NCI-H1930 (cell line): ENCODE measurements around the gene CSRNP2.
"Not testable (repeated sequence)": the region's sequence is repeated elsewhere in the genome, so short reads cannot be mapped to it uniquely, and the experiment has no call there.

ENCODE experiments used
- DNase-seq, 2 experiments: peaks; one replicate each; lab custom pipeline; 2025; lab: John Stamatoyannopoulos, UW

The CSRNP2 gene

GRCh38 chr12:51078346-51078745 is 5.0 kb downstream of the CSRNP2 start:
- DNase-seq, result not testable (repeated sequence)

- no peak for DNase-seq
These were observed 5.5 kb downstream of the CSRNP2 start for GRCh38 chr12:51077930-51078329.

GRCh38 chr12:51076236-51076930 is 7.0 kb downstream of the CSRNP2 start:
- no peak for DNase-seq

DNA sequence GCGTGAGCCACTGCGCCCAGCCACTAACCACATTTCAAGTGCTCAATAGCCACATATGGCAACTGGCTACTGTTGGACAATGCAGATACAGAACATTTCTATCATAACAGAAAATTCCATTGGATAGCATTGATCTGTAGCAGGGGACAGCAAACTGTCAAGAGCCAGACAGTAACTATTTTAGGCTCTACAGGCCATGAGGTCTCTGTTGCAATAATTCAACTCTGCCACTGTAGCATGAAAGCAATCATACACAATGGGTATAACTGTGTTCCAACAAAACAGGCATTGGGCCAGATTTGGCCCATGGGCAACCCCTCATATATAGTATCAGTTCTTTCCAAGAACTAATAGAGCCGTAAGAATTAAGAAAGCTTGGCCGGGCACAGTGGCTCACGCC is 8.0 kb downstream of the CSRNP2 start:
- DNase-seq, result no peak

- DNase-seq, result no peak
These were observed 11.7 kb downstream of the CSRNP2 start for GRCh38 chr12:51071663-51072062.

DNA sequence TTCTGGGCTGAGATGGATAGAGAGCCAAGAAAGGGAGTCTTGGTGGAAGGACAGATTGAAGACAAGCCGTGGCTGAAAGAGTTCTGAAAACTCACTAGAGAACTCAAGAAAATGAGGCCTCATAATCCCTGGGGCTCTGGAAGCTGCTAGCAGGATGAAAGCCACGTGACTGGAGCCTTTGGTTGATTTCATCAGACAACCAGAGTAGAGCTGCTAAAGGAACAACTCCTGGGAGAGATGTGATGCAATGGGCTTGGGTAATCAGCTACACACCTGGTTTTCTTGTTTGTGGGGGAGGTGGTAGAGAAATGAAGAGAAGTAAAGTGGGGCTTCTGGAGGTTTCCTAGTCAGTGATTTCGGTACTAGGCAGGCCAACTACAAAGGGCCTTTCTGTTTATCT is 13.4 kb downstream of the CSRNP2 start:
- DNase-seq, result no peak

DNA sequence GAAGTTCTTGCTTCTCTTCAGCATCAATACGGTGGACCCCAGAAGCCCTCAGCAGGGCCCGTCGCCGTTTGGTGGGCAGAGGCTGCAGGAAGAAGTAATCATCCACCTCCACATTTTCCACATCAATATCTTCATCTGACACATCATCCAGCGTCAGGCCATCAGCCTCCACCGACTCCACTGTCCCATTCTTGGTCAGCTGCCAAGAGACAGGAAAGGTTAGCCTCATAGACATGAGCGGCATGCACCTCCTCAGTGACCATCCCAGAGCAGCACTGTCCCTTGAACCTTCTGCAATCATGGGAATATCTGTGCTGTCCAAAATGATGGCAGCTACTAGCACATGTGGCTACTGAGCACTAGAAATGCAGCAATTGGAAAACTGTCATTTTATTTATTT is 15.6 kb downstream of the CSRNP2 start:
- no peak for DNase-seq

DNA sequence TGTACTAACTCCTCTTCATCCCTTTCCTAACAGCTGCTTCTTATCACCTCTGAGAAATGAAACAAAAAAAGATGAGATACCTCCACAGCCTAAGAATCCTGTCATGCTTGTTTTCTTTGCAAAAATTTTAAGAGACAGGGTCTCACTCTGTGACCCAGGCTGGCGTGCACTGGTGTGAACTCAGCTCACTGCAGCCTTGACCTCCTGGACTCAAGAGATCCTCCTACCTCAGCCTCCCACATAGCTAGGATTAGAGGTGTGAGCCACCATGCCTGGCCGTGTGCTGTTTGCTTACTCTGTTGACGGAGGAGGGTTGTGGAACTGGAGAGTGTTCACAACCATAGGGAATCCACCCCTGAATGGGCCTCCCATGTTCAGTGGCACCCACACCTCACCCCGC is 16.2 kb downstream of the CSRNP2 start:
- DNase-seq, result no peak

DNA sequence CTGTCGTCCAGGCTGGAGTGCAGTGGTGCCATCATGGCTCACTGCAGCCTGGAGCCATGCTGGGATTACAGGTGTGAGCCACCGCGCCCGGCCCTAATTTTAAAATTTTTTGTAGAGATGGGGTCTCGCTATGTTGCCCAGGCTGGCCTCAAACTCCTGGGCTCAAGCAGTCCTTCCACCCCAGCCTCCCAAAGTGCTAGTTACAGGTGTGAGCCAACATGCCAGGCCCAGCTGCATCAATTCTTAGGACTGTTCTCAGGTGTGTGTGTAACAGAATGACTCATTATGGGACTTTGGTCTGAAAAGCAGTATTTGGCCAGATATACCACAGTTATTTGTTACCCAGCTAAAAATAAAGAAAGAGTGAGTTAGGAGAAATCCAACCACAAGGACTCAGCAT is 17.9 kb downstream of the CSRNP2 start:
- no peak for DNase-seq

DNA sequence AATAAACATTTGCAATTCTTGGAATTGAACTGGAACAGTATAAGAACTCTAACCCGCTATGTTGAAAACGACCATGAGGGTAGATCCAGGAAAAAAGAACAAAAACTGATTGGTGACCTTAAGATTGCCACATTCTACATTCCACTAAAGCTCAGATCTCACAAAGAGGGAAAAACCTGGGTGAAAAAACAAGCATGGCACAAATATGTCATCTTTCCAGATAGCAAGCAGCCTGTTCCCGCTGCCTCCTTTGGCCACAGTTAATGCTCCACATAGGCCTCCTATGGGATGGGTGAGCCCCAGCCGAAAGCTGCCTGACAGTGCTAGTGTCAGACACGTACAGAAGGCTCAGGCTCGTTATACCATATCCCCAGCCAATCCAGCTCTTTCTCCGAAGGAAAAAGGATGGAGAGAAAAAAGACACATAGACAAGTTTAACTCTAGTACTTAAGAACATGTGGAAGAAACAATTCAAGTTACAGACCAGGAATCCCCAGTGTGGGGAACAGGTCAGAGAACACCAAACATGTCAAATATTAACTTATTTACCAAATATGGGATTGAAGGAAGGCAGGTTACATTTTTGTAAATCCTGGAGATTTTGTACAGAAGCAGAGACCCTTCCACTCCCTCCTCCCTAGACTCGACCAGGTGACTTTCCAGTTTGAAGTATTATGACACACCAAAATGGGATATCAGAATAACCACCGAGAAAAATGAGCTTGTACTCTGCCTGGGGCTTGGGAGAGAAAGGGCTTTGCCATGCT is 20.6 kb downstream of the CSRNP2 start:
- DNase-seq, result no peak

DNA sequence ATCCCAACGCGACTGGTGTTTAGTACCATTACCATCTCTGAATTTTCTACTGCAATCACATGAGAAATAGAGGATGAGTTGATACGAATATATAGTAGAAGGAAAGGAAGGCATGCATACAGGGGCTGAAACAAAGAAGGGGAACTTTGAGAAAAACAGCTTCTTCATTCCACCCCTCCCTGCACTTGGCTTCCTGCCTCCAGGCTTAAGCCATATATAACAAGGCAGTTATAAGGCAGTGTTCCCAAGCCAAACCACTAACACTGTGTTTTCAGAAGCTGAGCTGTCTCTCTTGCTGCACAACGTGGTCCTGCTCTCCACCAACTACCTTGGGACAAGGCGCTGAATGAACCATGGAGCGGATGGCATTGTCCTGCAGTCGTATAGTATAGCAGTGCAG is 24.3 kb downstream of the CSRNP2 start:
- DNase-seq, result no peak

DNA sequence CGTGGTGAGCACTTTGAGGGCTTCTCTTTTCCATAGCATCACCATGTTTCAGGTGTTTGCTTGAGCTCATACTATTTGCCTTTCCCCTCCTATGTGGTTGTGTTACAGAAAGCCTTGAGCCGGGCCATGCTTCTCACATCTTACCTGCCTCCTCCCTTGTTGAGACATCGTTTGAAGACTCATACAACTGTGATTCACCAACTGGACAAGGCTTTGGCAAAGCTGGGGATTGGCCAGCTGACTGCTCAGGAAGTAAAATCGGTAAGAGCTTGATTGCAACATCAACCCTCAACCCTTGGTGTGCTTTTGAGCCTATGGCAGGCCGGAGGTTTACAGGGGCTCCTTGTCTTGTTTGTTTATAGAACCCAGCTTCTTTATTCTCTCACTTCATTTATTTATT is 27.2 kb downstream of the CSRNP2 start:
- DNase-seq, result no peak

DNA sequence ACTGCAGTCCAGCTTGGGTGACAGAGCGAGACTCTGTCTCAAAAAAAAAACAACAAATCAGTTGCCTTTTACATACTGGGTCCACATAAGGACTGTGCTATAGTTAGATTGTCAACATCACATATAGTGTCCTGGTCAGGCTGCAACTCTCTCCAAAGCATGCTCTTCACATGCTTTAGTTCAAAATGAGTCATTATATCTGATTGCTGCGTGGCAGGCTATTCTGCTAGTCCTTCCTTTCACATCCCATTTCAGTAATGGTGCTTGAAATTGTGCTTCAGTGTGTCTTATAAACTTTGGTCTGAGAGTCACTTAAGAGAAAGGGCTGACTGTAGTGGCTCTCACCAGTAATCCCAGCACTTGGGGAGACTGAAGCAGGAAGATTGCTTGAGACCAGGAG is 28.3 kb downstream of the CSRNP2 start:
- no peak for DNase-seq

DNA sequence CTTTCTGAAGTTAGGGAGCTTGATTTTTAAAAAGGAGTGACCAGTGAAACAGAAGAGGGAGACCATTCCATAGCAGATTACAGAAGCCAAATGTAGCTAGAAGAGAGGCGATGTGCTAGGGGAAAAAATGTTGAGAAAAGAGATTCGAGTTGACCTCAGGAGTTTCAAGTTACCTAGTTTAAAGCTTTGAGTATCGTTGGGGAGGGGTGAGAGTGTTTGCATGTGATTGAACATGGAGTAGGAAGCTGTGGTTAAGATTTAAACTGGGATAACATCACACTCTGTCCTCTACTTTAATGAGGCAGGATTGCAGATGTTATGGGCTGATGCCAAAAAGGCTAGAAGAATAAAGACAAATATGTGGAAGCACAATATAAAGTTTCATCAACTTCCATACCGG is 31.6 kb downstream of the CSRNP2 start:
- no peak for DNase-seq

DNA sequence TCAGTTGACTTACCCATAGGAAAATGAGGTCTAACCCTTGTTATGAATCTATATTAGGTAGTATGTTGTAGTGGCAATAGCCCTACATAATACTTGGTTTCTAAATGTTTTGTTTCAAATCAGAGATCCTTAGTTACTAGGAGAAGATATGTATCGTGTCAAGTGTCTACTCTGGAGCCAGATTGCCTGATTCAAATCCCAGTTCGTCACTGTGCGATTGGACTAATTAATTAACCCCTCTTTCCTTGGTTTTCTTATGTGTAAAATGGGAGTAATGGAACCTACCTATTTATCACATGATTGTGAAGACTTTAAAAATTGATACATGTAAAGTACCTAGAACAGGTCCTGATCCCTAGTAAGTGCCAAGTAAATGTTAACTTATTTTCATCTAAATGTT is 33.9 kb downstream of the CSRNP2 start:
- no peak for DNase-seq

GRCh38 chr12:51048661-51049251 is 34.6 kb downstream of the CSRNP2 start:
- no peak for DNase-seq

DNA sequence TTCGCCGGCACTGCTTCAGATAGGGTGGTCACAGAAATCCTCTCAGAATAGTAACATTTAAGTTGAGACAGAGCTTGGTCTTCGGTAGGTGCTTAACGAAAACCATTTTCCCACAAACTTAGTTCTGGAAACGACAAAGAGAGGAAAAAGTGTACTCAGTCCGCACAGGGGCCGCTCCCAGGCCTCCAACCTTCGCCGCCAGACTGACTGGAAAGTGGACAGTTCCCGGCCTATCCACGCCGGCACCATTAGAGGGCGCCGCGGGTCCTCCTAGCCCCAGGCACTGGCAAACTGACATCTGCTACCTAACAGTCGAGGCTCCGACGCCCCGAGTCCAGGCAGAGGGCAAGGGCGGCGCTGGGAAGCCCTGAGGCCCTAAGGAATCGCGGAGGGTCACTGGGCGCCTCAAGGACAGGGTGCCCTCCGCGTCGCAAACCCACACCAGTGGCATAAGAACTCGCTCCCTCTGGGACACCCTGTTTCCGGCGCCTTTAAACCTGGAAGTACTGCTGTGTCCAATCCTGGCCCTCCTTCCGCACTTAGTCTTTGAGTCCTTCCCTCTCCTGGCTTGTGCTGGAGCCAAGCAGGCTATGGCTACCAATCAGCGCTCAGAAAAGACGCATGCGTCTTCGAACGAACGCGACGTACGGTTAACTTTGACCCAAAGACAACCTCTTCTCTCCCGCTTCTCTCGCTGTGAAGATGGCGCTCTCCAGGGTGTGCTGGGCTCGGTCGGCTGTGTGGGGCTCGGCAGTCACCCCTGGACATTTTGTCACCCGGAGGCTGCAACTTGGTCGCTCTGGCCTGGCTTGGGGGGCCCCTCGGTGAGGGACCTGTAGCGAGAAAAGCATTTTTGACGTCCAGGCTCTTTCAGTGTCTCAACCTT is 35.5 kb downstream of the CSRNP2 start, which contains the start of gene LETMD1:
Gene LETMD1 (plus strand): TSS at position 673 of the 886 bp plus-strand sequence. CDS start 30 bp downstream, at position 703.
- DNase-seq, result peak; percentile 95 to 96

GRCh38 chr12:51036279-51036678 is 47.1 kb downstream of the CSRNP2 start:
- DNase-seq, result no peak

DNA sequence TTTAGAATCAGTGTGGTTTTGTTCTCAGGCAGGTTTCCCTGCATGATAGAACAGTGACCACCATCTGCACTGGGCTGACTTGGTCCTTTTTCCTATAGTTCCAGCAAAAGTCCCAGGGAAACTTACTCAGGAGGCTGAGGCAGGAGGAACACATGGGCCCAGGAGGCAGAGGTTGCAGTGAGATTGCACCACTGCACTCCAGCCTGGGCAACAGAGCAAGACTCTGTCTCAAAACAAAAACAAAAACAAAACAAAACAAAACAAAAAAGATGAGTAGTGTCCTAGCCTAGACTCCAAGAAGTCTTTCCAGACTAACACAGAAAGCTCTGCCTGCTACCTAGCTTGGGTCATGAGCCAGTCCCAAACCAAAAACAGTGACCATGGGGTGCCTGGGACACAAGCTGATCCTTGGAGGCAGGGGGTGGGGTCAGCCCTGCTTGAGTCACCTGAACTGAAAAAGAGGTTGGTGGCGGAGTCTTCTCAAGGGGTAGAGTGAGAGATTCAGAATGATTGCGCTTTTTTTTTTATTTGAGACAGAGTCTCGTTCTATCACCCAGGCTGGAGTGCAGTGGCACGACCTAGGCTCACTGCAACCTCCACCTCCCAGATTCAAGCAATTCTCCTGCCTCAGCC is 49.8 kb downstream of the CSRNP2 start:
- DNase-seq, result no peak

DNA sequence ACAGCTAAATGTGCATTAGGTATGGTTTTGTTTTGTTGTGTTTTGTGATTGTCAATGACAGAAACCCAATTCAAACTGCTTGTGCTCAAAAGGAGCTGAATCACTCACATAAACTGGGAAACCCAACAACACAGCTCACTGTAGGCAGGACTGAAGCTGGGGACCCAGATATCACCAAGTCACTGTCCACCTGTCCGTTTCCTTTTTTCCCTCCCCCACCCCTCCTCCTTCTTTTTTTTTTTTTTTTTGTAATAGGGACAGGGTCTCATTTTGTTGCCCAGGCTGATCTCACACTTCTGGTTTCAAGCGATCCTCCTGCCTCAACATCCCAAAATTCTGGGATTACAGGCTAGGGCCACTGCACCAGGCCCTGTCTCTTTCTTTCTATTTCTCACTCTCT is 50.3 kb downstream of the CSRNP2 start:
- no peak for DNase-seq

- no peak for DNase-seq
These were observed 54.6 kb downstream of the CSRNP2 start for GRCh38 chr12:51028813-51029150.
